DMS153 treated with DMSO at 0.1 percent for 48 hours (cell line): Measurements from ENCODE around the gene NLGN1.

Experiments used
- DNase-seq: peaks from one replicate; lab custom pipeline; 2025; ENCODE audit not compliant: unreplicated experiment; lab: John Stamatoyannopoulos, UW

The NLGN1 gene

DNA sequence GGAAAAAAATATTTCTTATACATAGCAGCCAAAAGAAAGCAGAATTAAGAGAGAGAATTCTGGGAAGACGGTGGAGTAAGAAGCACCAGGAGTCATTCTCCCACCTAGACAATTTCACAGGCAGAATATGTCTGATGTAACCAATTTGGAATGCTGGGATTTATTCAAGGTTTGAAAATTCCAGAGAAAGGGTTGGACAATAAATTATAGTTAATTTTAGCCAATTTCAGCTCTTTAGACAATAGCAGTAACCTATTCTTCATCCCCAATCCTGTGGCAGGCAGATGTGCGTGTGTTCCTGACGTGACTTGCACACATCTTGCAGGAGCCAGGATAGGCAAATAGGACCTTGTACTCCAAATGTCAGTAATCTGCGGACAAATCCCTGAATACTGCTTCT, 920.6 kb downstream of the NLGN1 start:
- DNase-seq: no peak

DNA sequence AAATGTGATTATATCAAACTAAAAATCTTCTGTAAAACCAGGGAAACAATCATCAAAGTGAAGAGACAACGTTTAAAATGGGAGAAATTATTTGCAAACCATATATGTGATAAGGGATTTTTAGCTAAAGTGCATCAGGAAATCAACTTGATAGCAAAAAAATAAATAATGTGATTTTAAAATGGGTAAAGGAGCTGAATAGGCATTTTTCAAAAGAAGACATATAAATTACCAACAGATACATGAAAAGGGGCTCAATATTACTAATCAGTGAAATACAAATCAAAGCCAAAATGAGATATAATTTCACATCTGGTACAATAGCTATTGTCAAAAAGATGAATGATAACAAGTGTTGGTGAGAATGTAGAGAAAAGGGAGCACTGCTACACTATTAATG, 924.0 kb downstream of the NLGN1 start:
- DNase-seq: no peak

DNA sequence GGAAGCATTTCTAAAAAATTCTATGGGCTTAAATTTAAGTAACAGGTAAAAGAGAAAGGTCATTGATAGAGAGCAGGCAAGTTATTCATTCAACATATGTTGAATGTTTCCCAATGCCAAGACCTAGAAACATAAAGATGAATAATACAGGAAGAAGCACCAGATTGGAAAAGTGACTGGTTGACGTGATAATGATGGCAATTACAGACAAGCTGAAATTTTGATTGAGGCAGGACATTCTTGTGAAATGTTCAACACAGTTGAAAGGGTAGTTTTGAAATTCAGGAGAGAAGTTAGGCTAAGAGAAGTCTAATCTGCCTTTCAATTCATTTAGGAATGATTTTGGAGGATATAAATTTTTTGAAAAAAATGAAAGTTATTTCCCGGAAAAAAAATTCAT, 925.2 kb downstream of the NLGN1 start:
- DNase-seq: no peak

DNA sequence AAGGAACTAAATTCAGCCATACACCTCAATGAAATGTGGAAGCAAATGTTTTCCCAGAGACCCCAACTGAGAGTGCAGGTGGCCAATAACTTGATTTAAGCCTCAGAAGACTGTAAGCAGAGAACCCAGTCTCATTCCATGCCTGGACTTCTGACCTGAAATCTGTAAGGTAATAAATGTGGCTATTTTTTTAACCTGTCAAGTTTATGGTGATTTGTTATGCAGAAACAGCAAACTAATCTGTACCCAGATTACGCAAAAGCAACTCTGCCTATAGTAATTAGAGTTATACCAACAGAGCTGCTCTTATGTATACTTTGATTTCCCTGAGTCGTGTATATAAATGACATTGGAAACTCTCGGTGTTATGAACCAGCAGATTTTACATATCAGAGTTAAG, 927.6 kb downstream of the NLGN1 start:
- no peak for DNase-seq

DNA sequence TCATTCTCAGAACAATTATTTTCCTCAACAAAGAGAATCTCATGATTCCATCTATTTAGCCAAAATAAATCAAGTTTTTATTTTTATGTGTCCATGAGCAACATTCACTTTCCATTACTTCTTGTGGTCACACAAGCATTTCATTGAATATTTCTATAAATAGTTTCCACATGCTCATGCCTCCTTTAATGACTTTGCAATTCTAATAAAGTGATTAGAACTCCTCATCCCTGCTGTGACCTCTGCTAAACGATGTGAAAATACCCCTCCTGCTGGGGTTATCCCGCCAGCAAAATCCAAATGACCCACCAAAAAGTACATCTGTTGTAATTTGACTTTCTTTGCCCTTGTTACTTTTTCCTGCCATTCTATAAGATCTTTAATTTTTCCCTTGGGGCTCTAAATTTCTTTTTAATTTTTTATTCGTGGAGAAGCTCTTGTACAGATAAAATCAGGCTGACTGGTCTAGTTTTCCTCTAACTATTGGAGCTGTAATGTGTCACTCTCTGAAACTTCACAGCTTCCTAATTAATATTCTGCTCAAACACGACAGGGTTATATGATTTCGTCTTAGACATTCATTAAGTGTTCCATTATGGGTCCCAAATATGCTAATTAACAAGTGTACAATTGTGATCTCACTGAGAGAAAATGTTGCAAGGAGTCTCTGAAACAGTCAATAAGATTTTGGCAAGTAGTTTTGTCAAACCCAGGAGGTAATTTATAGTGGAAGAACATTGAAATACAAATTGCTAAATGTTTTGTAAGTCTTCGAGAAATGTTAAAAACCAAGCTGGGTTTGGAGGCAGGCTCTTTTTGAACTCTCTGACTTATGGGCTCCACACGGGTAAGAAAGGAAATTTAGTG, 928.5 kb downstream of the NLGN1 start:
- DNase-seq: no peak

DNA sequence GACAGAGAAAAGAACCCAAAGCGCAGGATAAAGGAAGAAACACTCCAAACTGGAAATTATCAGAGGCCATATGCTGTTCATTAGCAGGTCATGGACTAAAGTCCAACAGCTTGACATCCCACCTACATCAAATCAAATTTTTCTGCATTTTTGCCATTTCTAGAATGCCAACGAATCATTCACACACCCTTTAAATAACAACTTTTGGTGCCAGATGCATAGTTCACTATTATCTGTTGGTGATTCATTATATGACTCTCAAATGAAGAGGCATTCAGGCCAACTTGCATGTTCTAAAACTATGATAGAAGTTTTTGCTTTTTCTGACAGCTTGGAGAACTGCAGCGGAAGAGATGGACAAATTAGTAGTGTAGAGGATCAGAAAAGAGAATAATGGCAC, 931.8 kb downstream of the NLGN1 start:
- DNase-seq: no peak

DNA sequence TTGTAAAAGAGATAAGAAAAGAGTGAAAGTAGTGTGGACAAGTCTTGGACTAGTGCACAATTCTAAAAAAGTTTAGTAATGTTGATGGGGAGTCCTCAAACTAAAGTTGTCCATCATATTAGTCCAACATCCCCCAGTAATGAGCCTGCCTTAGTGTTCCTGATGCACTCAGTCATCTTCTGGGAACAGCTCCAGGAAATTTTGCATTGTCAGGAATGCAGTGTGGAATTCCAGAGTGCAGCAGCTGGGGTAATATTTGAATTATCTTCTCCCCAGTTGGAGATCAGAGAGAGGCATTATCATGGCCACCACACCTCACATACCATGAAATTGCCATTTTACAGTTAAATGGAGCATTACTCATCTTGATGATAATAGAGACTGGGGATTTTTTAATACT, 932.8 kb downstream of the NLGN1 start:
- no peak for DNase-seq

DNA sequence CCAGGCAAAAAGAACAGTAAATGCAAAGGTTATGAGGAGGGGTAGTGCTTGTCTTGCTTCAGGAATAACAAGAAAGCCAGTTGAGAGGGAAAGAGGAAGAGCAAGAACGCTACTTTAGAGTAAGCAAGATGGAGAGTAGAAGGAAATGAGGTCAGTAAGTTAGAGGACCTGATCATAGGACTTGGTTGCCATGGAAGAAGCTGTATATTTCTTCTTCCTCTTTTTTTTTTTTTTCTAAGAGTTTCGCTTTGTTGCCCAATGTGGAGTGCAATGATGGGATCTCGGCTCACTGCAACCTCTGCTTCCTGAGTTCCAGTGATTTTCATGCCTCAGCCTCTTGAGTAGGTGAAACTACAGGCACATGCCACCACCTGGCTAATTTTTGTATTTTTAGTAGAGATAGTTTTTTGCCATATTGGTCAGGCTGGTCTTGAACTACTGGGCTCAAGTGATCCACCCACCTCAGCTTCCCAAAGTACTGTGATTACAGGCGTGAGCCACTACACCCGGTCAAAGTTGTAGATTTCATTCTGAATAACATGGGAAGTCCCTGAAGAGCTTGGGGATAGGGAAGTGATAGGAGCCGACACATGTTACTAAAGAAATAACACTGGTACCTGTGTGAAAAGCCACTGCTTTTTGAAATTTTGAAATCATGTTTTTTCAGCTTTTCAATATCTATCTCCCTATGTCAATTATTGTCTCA, 933.7 kb downstream of the NLGN1 start:
- no peak for DNase-seq

DNA sequence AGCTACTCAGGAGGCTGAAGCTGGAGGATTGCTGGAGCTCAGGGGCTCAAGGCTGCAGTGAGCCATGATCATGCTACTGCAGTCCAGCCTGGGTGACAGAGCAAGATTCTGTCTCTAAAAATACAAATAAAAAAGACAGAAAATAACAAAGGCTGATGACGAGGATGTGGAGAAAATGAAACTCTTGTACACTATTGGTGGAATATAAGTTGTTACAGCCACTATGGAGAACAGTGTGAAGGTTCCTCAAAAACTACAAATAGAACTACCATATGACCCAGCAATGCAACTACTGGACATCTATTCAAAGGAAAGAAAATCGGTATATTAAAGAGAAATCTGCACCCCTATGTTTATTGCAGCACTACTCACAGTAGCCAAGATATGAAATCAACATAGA, 934.8 kb downstream of the NLGN1 start:
- DNase-seq: no peak

DNA sequence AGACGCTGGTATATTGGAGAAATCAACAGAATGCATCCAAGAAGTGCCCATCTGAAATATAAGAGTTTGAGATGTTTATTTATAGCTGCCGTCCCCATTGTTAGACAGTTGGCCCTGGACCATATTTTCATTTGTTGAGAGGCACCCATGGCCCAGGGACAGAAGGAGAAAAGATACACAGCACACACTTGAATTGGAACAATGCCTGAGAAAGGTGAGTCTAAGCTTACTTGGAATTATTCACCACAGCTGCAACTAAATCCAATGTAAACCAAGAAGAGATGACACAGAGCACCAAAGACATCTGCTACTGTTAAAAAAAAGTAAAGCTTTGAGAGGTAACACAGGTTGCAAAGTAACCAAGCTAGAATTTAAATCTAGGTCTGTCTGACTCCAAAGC, 936.1 kb downstream of the NLGN1 start:
- DNase-seq: no peak

DNA sequence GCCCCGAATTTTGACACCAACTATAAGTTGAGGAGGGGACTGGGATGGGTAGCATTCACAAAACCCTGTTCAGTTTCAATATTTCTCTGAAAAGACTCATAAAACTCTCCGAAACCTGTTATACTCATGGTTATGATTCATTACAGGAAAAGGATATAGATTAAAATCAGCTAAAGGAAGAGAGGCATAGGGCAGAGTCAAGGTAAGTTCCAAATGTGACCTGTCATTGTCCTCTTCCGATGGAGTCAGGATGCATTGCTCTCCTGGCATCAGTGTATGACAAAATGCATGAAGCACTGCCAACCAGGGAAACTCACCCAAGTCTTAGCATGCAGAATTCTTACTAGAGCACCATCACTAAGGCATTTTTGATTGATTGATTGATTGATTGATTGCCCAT, 936.6 kb downstream of the NLGN1 start:
- no peak for DNase-seq

DNA sequence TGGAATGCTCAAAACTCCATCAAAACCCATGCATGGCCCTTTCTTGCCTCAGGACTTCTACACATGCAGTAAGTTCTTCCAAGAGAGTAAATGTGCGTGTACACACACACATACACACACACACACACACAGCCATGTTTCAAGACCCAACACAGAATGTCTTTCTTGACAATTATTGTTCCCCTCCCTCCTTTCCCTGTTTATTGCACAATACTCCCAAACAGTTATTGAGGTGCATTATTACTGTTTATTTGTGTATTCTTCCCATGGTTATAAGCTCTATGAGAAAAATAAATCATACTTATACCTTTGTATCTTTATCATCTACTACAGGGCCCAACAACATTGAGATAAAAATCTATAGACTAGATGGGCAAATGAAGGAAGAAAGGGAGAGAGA, 937.8 kb downstream of the NLGN1 start:
- no peak for DNase-seq

DNA sequence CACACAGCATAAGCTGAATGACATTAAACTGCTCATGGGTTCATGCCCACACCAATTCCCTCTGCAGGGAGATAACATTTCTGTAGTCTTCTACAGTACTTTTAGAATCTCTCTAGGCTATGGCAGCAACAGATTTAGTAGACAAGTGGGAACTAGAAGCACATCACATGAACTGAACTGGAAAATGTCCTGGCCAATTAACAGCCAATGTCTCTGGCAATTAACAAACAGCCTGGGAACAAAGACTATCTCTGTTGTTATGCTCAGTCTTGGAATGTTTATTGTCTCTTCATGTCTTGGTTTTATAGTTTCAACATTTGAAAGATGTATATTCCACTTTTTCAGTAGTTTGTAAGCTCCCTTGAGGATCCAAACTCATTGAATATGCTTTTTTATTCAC, 938.4 kb downstream of the NLGN1 start:
- no peak for DNase-seq
